ENCODE results near the gene HABP4. TPM values are rescaled to one million over a fixed set of nuclear protein-coding genes. Genes with fewer than 3 reads are reported as not detected.

Gene HABP4
- total and polyA plus RNA-seq, 9 of the 15 experiments (the other 6 are each of a cell fraction or from before 2014, with no cell fraction given): 0.38 to 2.4 (median 1.9) TPM

GRCh38 chr9:96440671-96441199 is 9.2 kb upstream of the HABP4 start:
- in situ Hi-C loops (cut with MboI): loop anchor here (25.0 kb wide), 1 partner anchor 222 kb away; the partner anchor contains the start of gene PRXL2C
- H3K27me3 ChIP-seq (ENCODE audit: control insufficient read depth in 2 of 2, insufficient read depth in 2 of 2, low read length in 2 of 2): no peaks in the 10 kb centered on the region
- H3K9me1 ChIP-seq (ENCODE audit: control insufficient read depth, insufficient read depth, low read length): no peaks in the 10 kb centered on the region
- BruUV-seq (replicated peaks): no TSS peak
- H3K9me3 ChIP-seq (replicated peaks; ENCODE audit: control insufficient read depth, insufficient read depth, low read depth, low read length): no peaks in the 10 kb centered on the region
- ATAC-seq (no peak), FAIRE-seq (no peak), DNase-seq (ENCODE audit: extremely low read depth in 1 of 4, low spot score in 3 of 4) (no peak)
- no peak overlapping the region for H2AFZ ChIP-seq (ENCODE audit: low read depth, low read length)
- H3K4me3 ChIP-seq: no peak overlapping the region
- CTCF ChIA-PET (ENCODE audit: low intra/inter-chr PET ratio): no interaction called here
- H4K20me1 ChIP-seq (replicated peaks; ENCODE audit: control insufficient read depth, insufficient read depth, low read length): no peaks in the 10 kb centered on the region
- H3K9ac ChIP-seq (ENCODE audit: insufficient read depth in 1 of 2, low read depth in 2 of 2, low read length in 2 of 2): no peak overlapping the region
- WGBS (ENCODE audit: insufficient coverage, low coverage, missing lambda C conversion rate): 24% methylated on average over 4 of the region's 5 CpGs
- H3K36me3 ChIP-seq (ENCODE audit: control insufficient read depth, insufficient read depth, low read length): no peaks in the 10 kb centered on the region
- intact Hi-C loops (cut with micrococcal nuclease): loop anchor here (5.0 to 10.0 kb wide), 3 partner anchors 116 to 664 kb away; no protein-coding TSS in a partner anchor
- H3K79me2 ChIP-seq (ENCODE audit: control insufficient read depth, insufficient read depth, low read length): no peaks in the 10 kb centered on the region
- no peaks in the 10 kb centered on the region; a peak in 1 of 5 replicates for H3K4me1 ChIP-seq (replicated peaks in 1 of 2; ENCODE audit: control insufficient read depth in 2 of 2, insufficient read depth in 2 of 2, low read length in 2 of 2)
- POLR2A ChIA-PET: no interaction called here
- H3K27ac ChIP-seq (ENCODE audit: extremely low read depth, low read depth, low read length): no peak overlapping the region
- no peak overlapping the region for H3K4me2 ChIP-seq (ENCODE audit: insufficient read depth, low read length)
- TF ChIP-seq ZNF143 (CRISPR knock-in tag; IDR thresholded peaks at IDR 0.05): no peak
- no peak for TF ChIP-seq PTTG1 (tag; IDR thresholded peaks at IDR 0.05; ENCODE audit: low read depth)
- TF ChIP-seq ETV6 (IDR thresholded peaks at IDR 0.05; ENCODE audit: borderline replicate concordance in 1 of 2, low read depth in 2 of 2, low read length in 1 of 2): no peak
- TF ChIP-seq ETV6 (CRISPR knock-in tag; IDR thresholded peaks at IDR 0.05; ENCODE audit: borderline replicate concordance): no peak
- no peak for TF ChIP-seq FOXO4 (CRISPR knock-in tag; IDR thresholded peaks at IDR 0.05)
- no peak for TF ChIP-seq ZBTB2 (IDR thresholded peaks at IDR 0.05)
- TF ChIP-seq KDM2B (CRISPR knock-in tag; IDR thresholded peaks at IDR 0.05): no peak
- no peak for TF ChIP-seq MAFG (tag; conservative IDR thresholded peaks at IDR 0.05)
- no peak for TF ChIP-seq MYC (IDR thresholded peaks at IDR 0.05; ENCODE audit: low read depth, low read length)
- no peak for TF ChIP-seq MYC (CRISPR knock-in tag; IDR thresholded peaks at IDR 0.05; ENCODE audit: borderline replicate concordance, low read depth)
- TF ChIP-seq ZZZ3 (IDR thresholded peaks at IDR 0.05): no peak
- TF ChIP-seq EP400 (IDR thresholded peaks at IDR 0.05): no peak
- no peak for TF ChIP-seq ZNF253 (CRISPR knock-in tag; conservative IDR thresholded peaks at IDR 0.05)
- TF ChIP-seq NR0B1 (IDR thresholded peaks at IDR 0.05; ENCODE audit: partially characterized antibody): no peak
- no peak for TF ChIP-seq BRD4 (IDR thresholded peaks at IDR 0.05)
- TF ChIP-seq ZBED1 (IDR thresholded peaks at IDR 0.05): no peak
- TF ChIP-seq E2F6 (IDR thresholded peaks at IDR 0.05; ENCODE audit: borderline replicate concordance in 1 of 2, extremely low read depth in 1 of 2, insufficient read depth in 1 of 2, insufficient read length in 1 of 2, low read depth in 1 of 2, low read length in 1 of 2, poor library complexity in 1 of 2, severe bottlenecking in 1 of 2): no peak
